Activated T-cell treated with anti-CD3 and anti-CD28 coated beads for 24 hours (primary cell): ENCODE measurements around the gene SRCAP.

Experiments used
- DNase-seq: peaks from one replicate; pipeline ENCODE4 v3.0.0-alpha.2; 2020; ENCODE audit warnings: low read depth

Gene SRCAP

GRCh38 chr16:30760001-30760559 is 61.1 kb downstream of the SRCAP start:
- no peak for DNase-seq

- DNase-seq: no peak
These were observed 61.8 kb downstream of the SRCAP start for GRCh38 chr16:30760577-30761426.

DNA sequence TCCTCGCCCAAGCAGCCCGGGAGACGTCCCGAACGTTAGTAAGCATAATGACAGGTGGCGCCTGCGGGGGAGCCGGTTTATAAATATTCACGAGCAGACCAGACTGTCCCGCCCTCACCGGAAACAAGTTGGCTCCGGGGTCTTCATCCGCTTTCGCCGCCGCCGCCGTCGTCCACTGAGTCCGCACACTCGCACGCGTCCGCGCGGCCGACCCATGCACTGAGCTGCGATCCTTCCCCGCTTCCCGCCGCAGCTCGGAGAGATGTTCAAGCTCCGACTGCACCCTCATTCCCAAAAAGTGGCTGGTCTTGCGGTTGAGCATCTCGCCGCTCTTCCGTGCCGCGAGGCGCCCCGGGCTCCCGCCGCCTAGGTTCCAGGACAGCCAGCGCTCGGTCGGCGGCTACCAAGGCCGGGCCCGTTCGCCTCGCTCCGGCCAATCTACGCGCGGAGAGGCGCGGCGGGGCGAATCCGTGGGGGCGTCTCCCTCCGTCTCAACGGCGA is 62.5 kb downstream of the SRCAP start:
- DNase-seq: peak; percentile 32

- peak; percentile 88 for DNase-seq
These were observed 63.2 kb downstream of the SRCAP start, which contains the start of the genes CFAP119 and RNF40 for GRCh38 chr16:30761928-30762902. CFAP119 (minus strand) TSS chr16:30762062; CDS start chr16:30761748, 314 bp downstream. RNF40 (plus strand) TSS chr16:30762322; CDS start chr16:30762546, 224 bp downstream.

DNA sequence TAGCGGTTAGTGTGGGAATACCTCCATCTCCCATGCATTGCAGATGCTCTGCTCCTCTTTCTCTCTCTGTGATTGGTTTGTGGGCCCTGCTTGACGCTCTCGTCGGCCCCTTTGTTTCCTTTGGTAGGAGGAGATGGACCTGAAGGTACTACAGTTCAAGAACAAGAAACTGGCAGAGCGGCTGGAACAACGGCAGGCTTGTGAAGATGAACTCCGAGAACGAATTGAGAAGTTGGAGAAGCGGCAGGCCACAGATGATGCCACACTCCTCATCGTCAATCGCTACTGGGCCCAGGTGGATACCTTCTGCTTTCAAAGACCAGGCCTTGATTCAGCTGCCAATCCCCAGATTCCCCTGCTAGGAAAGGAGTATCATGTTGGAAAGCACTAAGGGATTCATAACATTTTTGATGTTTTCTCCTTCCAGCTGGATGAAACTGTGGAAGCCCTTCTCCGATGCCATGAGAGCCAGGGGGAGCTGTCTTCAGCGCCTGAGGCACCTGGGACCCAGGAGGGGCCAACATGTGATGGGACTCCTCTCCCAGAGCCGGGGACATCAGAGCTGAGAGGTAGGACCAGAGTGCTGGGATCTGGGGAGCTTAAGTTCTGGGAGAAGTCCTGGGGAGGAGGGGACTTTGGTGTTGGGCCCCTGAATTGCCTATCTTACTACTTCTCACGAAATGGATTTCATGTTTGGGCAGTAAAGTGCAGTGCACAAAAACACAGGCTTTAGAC is 64.2 kb downstream of the SRCAP start:
- DNase-seq: no peak

- no peak for DNase-seq
These were observed 65.1 kb downstream of the SRCAP start for GRCh38 chr16:30764086-30764485.

GRCh38 chr16:30764816-30765465 is 66.0 kb downstream of the SRCAP start:
- DNase-seq: no peak

DNA sequence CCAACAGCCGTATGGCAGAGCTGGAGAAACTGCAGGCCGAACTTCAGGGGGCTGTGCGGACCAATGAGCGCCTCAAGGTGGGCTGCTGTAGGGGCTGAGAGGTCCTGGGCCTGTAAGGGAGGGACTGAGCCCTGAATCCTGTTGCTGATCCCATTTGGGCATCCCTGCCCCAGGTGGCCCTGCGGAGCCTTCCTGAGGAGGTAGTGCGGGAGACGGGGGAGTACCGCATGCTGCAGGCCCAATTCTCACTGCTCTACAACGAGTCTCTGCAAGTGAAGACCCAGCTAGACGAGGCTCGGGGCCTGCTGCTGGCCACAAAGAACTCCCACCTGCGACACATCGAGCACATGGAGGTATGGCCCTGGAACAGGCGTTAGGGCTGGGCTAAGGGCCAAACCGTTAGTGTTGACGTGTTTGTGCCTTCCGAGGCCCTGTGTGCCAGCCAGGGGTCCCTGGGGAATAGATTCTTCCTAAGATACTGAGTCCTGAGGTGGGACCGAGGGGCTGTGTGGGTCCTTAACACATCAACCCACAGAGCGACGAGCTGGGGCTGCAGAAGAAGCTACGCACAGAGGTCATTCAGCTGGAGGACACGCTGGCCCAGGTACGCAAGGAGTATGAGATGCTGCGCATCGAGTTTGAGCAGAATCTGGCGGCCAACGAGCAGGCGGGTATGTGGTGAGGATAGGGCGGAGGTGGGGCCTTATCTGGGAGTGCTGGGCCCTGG is 67.4 kb downstream of the SRCAP start:
- DNase-seq: no peak

- no peak for DNase-seq
These were observed 67.9 kb downstream of the SRCAP start for GRCh38 chr16:30766933-30767284.

- no peak for DNase-seq
These were observed 68.9 kb downstream of the SRCAP start for GRCh38 chr16:30767767-30768465.

- no peak for DNase-seq
These were observed 69.7 kb downstream of the SRCAP start for GRCh38 chr16:30768583-30769181.

GRCh38 chr16:30769379-30770089 is 70.6 kb downstream of the SRCAP start:
- DNase-seq: no peak

- no peak for DNase-seq
These were observed 72.8 kb downstream of the SRCAP start for GRCh38 chr16:30771726-30772125.

DNA sequence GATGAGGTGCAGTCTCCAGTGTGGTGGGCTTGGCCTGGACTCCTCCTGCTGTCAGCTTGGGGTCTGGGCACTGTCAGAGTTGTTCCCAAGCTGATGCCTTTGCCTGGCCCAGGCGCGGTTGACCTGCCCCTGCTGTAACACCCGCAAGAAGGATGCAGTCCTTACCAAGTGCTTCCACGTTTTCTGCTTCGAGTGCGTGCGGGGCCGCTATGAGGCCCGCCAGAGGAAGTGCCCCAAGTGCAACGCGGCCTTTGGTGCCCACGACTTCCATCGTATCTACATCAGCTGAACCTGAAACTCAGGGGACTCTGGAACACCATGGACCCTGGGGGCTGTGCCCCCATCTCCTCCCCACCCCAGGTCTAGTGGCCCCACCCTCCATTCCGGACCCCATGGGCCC is 74.9 kb downstream of the SRCAP start:
- no peak for DNase-seq

DNA sequence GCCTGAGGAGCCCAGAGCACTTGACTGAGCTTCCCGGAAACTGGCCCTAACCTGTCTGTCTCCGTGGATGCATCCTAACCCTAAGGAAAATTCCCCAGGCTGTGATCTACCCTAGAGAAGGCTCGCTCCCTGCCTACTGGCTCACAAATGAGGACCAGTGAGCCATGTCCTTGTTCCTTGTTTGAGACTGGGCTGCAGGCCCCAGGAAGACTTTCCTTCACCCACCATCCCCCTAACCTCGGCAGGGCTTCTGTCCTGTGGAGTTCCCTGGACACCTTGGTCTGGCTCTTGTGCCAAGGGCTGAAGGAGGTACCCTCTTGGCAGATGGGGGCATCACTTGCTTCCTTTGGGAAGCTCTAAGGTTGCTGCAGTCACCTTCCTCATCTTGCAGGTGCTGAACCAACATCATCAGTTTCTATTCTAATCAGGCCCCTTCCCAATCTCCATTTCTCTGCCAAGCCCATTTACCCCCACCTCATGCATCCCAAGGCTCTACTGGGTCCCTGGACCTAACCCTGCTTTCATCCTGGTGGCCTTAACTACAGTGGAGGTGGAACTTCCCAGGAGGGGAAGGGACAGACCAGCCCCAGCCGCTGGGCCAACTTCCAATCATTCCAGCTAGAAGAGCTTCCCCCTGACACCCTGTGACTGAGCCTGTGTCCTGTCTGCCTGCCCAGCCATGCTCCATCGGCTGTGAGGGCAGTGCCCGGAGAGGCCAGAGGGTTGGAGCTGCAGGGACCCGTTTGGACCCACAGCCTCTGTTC is 75.6 kb downstream of the SRCAP start:
- no peak for DNase-seq

- DNase-seq: no peak
These were observed 76.1 kb downstream of the SRCAP start for GRCh38 chr16:30775131-30775391.

DNA sequence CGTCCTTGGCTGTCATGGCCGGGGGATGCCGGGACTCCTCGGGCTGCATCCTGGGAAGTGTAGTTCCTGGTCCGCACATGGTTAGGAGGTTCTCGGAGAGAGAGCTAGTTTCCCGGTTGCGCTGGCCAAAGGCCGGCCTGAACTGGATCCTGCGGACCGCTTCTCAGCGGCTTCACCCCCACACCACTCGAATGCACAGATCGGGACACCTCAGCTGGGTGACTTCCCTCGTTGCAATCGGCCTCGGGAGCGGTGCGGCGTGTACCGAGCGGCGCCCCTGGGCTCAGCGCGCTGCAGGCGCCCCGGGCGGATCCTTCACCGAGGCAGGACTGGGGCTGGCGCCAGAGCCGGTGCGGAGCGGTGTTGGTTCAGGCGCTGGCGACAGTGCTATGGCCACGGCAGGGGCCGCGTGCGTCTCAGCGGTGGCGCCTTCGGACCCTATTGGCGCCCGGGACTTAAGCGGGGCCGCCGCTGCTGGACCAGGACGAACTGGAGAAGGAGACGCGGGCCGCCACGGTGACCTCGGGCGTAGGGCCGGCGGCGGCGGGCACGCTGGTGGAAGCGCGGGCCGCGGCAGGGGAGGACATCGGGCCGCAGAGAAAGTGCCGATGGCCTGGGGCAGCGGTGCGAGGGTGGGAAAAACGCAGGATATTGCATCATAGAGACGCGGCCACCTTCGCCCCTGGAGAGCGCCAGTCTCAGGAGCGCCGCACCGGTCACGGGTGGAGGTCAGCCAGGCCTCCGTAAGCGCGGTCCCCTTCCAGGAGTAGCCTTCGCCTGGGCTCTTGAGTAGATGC is 76.6 kb downstream of the SRCAP start:
- peak; percentile 66 for DNase-seq
